Suprapubic skin (tissue), 4 donors: ENCODE results near the gene GPR84.

Source experiments
- CTCF ChIP-seq, 2 donors: fragments of 200-600 bp in 1 of 2; fragments of 450-650 bp in 1 of 2; sonication (generic) in 1 of 2; IDR thresholded peaks; one replicate each; pipeline ENCODE4 v1.5.1; 2016 to 2019; ENCODE audit warnings: antibody characterized with exemption in 2 of 2, mild to moderate bottlenecking in 1 of 2, moderate library complexity in 1 of 2
- EP300 ChIP-seq: sonication (generic); formaldehyde crosslinking; IDR thresholded peaks from one replicate; pipeline ENCODE4 v1.6.1; 2017; ENCODE audit warnings: antibody characterized with exemption
- POLR2A ChIP-seq, 2 donors: fragments of 450-650 bp; IDR thresholded peaks; one replicate each; pipeline ENCODE4 v1.6.1; 2017; ENCODE audit warnings: antibody characterized with exemption in 2 of 2, mild to moderate bottlenecking in 2 of 2, moderate library complexity in 2 of 2
- POLR2AphosphoS5 ChIP-seq, 3 donors: sonication (generic); formaldehyde crosslinking; IDR thresholded peaks; one replicate each; pipeline ENCODE4 v1.6.1; 2017; ENCODE audit warnings: antibody characterized with exemption in 3 of 3

- TF ChIP-seq EP300 (no peak), CTCF (IDR thresholded peaks at IDR 0.05) (peak; percentile 40 to 53), POLR2A (IDR thresholded peaks at IDR 0.05) (no peak), POLR2AphosphoS5 (IDR thresholded peaks at IDR 0.05) (no peak)
These were observed 3.4 kb downstream of the GPR84 start for GRCh38 chr12:54360717-54361456.
